ENCODE results near the gene C1orf105. TPM values are rescaled to one million over a fixed set of nuclear protein-coding genes. Genes with fewer than 3 reads are reported as not detected.

C1orf105 gene
- polyA plus RNA-seq, 1 of the 3 experiments (the other 2 are of a cell fraction): not detected

DNA sequence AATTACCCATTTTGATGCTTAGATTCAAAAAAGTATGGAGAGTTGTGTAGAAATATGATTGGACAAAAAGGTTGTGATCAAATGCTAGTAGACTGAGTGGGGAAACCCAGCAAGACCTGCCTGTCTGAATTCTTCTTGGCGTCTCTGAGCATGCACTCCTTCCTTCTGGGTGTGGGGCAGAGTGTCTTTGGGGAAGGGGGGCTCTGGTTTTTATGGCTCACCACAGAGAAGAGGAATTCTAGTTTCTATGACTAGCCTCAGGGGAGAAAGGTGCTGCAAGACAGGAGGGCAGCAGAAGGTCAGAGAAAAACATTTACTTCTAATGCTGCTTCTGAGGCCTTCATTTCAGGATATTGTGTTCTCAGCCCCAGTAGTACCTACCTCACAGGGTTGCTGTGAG is 57.3 kb downstream of the C1orf105 start:
- Histone ChIP-seq H3K27ac (ENCODE audit: low read depth in 2 of 2, low read length in 1 of 2) (no peak overlapping the region), H3K4me2 (no peak overlapping the region), H3F3A (replicated peaks; ENCODE audit: insufficient read depth) (no peaks in the 10 kb centered on the region), H3K9ac (no peak overlapping the region), H3K9me3 (no peaks in the 10 kb centered on the region), H2AFZ (ENCODE audit: low read depth) (no peak overlapping the region), H3K79me2 (ENCODE audit: insufficient read depth) (no peaks in the 10 kb centered on the region), H3K4me1 (ENCODE audit: control insufficient read depth in 1 of 2, insufficient read depth in 2 of 2, low read depth in 1 of 2, low read length in 1 of 2) (peaks cover 0 to 3% of the 10 kb centered on the region in 2 experiments; a peak in 2 of 4 replicates), H3K4me3 (ENCODE audit: low read depth in 2 of 2, low read length in 1 of 2) (no peak overlapping the region), H3K27me3 (ENCODE audit: insufficient read depth) (0 out of 2 replicates have a peak, but pooled peaks cover 5% of the 10 kb centered on the region), H4K20me1 (ENCODE audit: insufficient read depth) (no peaks in the 10 kb centered on the region), H3K9me2 (no peaks in the 10 kb centered on the region), H3K36me3 (replicated peaks in 1 of 2; ENCODE audit: control insufficient read depth in 1 of 2, insufficient read depth in 2 of 2, low read length in 1 of 2) (no peaks in the 10 kb centered on the region)
- TF ChIP-seq GATA2 (CRISPR knock-in tag; IDR thresholded peaks at IDR 0.05) (no peak), FOSL2 (IDR thresholded peaks at IDR 0.05; ENCODE audit: borderline replicate concordance, low read depth) (no peak), RXRA (IDR thresholded peaks at IDR 0.05; ENCODE audit: borderline replicate concordance, low read depth) (no peak), GABPA (IDR thresholded peaks at IDR 0.05; ENCODE audit: low read depth) (no peak), TAF1 (IDR thresholded peaks at IDR 0.05; ENCODE audit: borderline replicate concordance, low read depth, low read length) (no peak)
- TF ChIP-seq, protein P1, sequence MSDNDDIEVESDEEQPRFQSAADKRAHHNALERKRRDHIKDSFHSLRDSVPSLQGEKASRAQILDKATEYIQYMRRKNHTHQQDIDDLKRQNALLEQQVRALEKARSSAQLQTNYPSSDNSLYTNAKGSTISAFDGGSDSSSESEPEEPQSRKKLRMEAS (IDR thresholded peaks at IDR 0.05; ENCODE audit: low read depth): no peak
- WGBS (ENCODE audit: low lambda C conversion rate): 81% methylated on average over 1 of the region's 1 CpG
- ChIA-PET POLR2A (no interaction called here), CTCF (no interaction called here)
- no peak for DNase-seq

DNA sequence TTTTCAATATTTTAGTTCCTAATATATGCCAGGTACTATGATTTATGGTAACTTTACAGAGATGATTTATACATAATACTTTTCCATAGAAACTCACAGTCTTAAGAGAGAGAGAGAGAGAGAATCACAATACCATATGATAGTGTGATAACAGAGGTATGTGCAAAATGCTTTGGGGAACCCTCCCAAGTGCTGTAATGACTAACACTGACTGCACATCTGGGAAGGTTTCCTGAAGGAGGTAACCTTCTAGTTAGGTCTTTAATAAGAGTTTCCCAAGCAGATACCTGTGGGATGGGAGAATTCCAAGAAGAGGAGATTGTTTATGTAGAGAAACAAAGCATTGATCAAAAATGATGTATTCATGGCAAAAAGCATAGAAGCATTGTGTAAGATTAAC is 58.0 kb downstream of the C1orf105 start:
- H3K9me3 ChIP-seq: no peaks in the 10 kb centered on the region
- CTCF ChIA-PET: no interaction called here

More for the DNA sequence above, 58.0 kb downstream of the C1orf105 start:
- Histone ChIP-seq H3K79me2 (ENCODE audit: insufficient read depth) (no peaks in the 10 kb centered on the region), H3K9me2 (no peaks in the 10 kb centered on the region), H3K27ac (ENCODE audit: low read depth in 2 of 2, low read length in 1 of 2) (no peak overlapping the region), H3F3A (replicated peaks; ENCODE audit: insufficient read depth) (no peaks in the 10 kb centered on the region), H3K9ac (no peak overlapping the region), H3K4me1 (ENCODE audit: control insufficient read depth in 1 of 2, insufficient read depth in 2 of 2, low read depth in 1 of 2, low read length in 1 of 2) (peaks cover 0 to 3% of the 10 kb centered on the region in 2 experiments; a peak in 2 of 4 replicates), H3K27me3 (ENCODE audit: insufficient read depth) (0 out of 2 replicates have a peak, but pooled peaks cover 5% of the 10 kb centered on the region), H3K36me3 (replicated peaks in 1 of 2; ENCODE audit: control insufficient read depth in 1 of 2, insufficient read depth in 2 of 2, low read length in 1 of 2) (no peaks in the 10 kb centered on the region), H3K4me3 (ENCODE audit: low read depth in 2 of 2, low read length in 1 of 2) (no peak overlapping the region), H3K4me2 (no peak overlapping the region), H2AFZ (ENCODE audit: low read depth) (no peak overlapping the region), H4K20me1 (ENCODE audit: insufficient read depth) (no peaks in the 10 kb centered on the region)
- TF ChIP-seq GABPA (IDR thresholded peaks at IDR 0.05; ENCODE audit: low read depth) (no peak), YY1 (IDR thresholded peaks at IDR 0.05; ENCODE audit: low read depth) (no peak), TCF12 (IDR thresholded peaks at IDR 0.05) (no peak), FOXM1 (IDR thresholded peaks at IDR 0.05; ENCODE audit: low read depth) (no peak), TAF1 (IDR thresholded peaks at IDR 0.05; ENCODE audit: borderline replicate concordance, low read depth, low read length) (no peak), MXI1 (IDR thresholded peaks at IDR 0.05; ENCODE audit: low read depth, low read length) (no peak)
- TF ChIP-seq, protein P2, sequence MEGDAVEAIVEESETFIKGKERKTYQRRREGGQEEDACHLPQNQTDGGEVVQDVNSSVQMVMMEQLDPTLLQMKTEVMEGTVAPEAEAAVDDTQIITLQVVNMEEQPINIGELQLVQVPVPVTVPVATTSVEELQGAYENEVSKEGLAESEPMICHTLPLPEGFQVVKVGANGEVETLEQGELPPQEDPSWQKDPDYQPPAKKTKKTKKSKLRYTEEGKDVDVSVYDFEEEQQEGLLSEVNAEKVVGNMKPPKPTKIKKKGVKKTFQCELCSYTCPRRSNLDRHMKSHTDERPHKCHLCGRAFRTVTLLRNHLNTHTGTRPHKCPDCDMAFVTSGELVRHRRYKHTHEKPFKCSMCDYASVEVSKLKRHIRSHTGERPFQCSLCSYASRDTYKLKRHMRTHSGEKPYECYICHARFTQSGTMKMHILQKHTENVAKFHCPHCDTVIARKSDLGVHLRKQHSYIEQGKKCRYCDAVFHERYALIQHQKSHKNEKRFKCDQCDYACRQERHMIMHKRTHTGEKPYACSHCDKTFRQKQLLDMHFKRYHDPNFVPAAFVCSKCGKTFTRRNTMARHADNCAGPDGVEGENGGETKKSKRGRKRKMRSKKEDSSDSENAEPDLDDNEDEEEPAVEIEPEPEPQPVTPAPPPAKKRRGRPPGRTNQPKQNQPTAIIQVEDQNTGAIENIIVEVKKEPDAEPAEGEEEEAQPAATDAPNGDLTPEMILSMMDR (IDR thresholded peaks at IDR 0.05): no peak
- TF ChIP-seq, protein P3, sequence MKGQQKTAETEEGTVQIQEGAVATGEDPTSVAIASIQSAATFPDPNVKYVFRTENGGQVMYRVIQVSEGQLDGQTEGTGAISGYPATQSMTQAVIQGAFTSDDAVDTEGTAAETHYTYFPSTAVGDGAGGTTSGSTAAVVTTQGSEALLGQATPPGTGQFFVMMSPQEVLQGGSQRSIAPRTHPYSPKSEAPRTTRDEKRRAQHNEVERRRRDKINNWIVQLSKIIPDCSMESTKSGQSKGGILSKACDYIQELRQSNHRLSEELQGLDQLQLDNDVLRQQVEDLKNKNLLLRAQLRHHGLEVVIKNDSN (IDR thresholded peaks at IDR 0.05; ENCODE audit: borderline replicate concordance, low read depth): no peak
- DNase-seq: no peak
- POLR2A ChIA-PET: no interaction called here

All from SK-N-SH (cell line).